Bronchial epithelial cell (primary cell): ENCODE data around the gene ANKRD36C. TPM values are rescaled to one million over a fixed set of nuclear protein-coding genes. Genes with fewer than 3 reads are reported as not detected.
A peak's percentile ranks its signal among the peaks of the same experiment; 100 is the strongest.
"Not testable (repeated sequence)": the region's sequence is repeated elsewhere in the genome, so short reads cannot be mapped to it uniquely, and the experiment has no call there.

ENCODE experiments used
- DNase-seq: peaks from one replicate; pipeline ENCODE4 v3.0.0-alpha.2; 2010; ENCODE audit warnings: low read depth
- FAIRE-seq: peaks from 2 replicates; lab custom pipeline; 2011; peaks lifted over from hg19 to GRCh38; lab: Jason Lieb, UNC
- H3K27me3 ChIP-seq: 2 replicates; pipeline ENCODE4 v1.5.1; 2011; ENCODE audit warnings: low read length; ENCODE audit not compliant: control insufficient read depth, insufficient read depth
- H3K36me3 ChIP-seq: 2 replicates; pipeline ENCODE4 v1.5.1; 2011; ENCODE audit warnings: low read length; ENCODE audit not compliant: control insufficient read depth, insufficient read depth
- H3K4me3 ChIP-seq: 2 replicates; pipeline ENCODE4 v1.5.1; 2011; ENCODE audit warnings: mild to moderate bottlenecking, low read depth, low read length, control low read depth
- CTCF ChIP-seq: IDR thresholded peaks from 2 replicates; pipeline ENCODE4 v1.5.1; 2011; ENCODE audit warnings: mild to moderate bottlenecking, moderate library complexity, low read length, control low read depth, inconsistent platforms; ENCODE audit not compliant: insufficient read depth, severe bottlenecking
- total RNA-seq: library from RNA; depleted of rRNA; stranded (reverse); fragments of >200 nt; gene quantifications from 2 replicates; pipeline ENCODE4 v1.2.1, GENCODE V29; 2014

Gene ANKRD36C
- total RNA-seq, 1 donor from 2014 or later: 11.6 TPM

- FAIRE-seq: not testable (repeated sequence)
- peak; percentile 60 for DNase-seq
These were observed 31.2 kb upstream of the ANKRD36C start for GRCh38 chr2:96022701-96023447.

GRCh38 chr2:96022126-96022525 is 30.5 kb upstream of the ANKRD36C start:
- DNase-seq, FAIRE-seq, H3K27me3 ChIP-seq, H3K36me3 ChIP-seq, H3K4me3 ChIP-seq: not testable (repeated sequence)

More at GRCh38 chr2:96022701-96023447, 31.2 kb upstream of the ANKRD36C start:
- H3K27me3 ChIP-seq, H3K4me3 ChIP-seq, H3K36me3 ChIP-seq: not testable (repeated sequence)
- peak; percentile 84 for TF ChIP-seq CTCF

GRCh38 chr2:96021142-96021541 is 29.5 kb upstream of the ANKRD36C start:
- not testable (repeated sequence) for H3K4me3 ChIP-seq, DNase-seq, FAIRE-seq, H3K36me3 ChIP-seq, H3K27me3 ChIP-seq

- FAIRE-seq: peak; percentile 50
- H3K36me3 ChIP-seq, H3K27me3 ChIP-seq, H3K4me3 ChIP-seq, DNase-seq: not testable (repeated sequence)
These were observed 28.4 kb upstream of the ANKRD36C start for GRCh38 chr2:96019909-96020590.

- not testable (repeated sequence) for H3K27me3 ChIP-seq, H3K4me3 ChIP-seq, H3K36me3 ChIP-seq, DNase-seq, FAIRE-seq
These were observed 24.7 kb upstream of the ANKRD36C start for GRCh38 chr2:96016321-96016720.

- not testable (repeated sequence) for FAIRE-seq, H3K36me3 ChIP-seq, DNase-seq, H3K27me3 ChIP-seq, H3K4me3 ChIP-seq
These were observed 21.2 kb upstream of the ANKRD36C start for GRCh38 chr2:96012792-96013264.

- H3K4me3 ChIP-seq, H3K36me3 ChIP-seq, DNase-seq, H3K27me3 ChIP-seq, FAIRE-seq: not testable (repeated sequence)
These were observed 20.6 kb upstream of the ANKRD36C start for GRCh38 chr2:96012086-96012791.

- DNase-seq: peak; percentile 73
- H3K4me3 ChIP-seq, H3K36me3 ChIP-seq, H3K27me3 ChIP-seq, FAIRE-seq: not testable (repeated sequence)
- TF ChIP-seq CTCF: peak; percentile 42
These were observed 19.5 kb upstream of the ANKRD36C start for GRCh38 chr2:96011129-96011455.

- not testable (repeated sequence) for H3K36me3 ChIP-seq, FAIRE-seq, H3K27me3 ChIP-seq
- peak overlapping the region; percentile 42 for H3K4me3 ChIP-seq
- DNase-seq: peak; percentile 60
These were observed 18.9 kb upstream of the ANKRD36C start for GRCh38 chr2:96010320-96011128.
